Body of pancreas (tissue), 4 donors: ENCODE measurements around the gene OPA3. TPM values are rescaled to one million over a fixed set of nuclear protein-coding genes. Genes with fewer than 3 reads are reported as not detected.

Source experiments
- ATAC-seq: fragments of 150-250 bp; one replicate; pipeline ENCODE4 v1.9.1; 2016
- DNase-seq, 4 donors: peaks; one replicate each; pipeline ENCODE4 v3.0.0-alpha.2; 2019
- H3K27ac ChIP-seq, 4 donors: fragments of 200-600 bp; sonication (generic); 1 replicate in 3 of 4; 2 replicates in 1 of 4; pipeline versions ENCODE4 v1.5.1 to v1.6.1; 2016 to 2019; ENCODE audit warnings: mild to moderate bottlenecking in 1 of 4, mixed read lengths in 1 of 4, moderate library complexity in 1 of 4
- H3K27me3 ChIP-seq, 2 donors: fragments of 200-600 bp; sonication (generic); one replicate each; pipeline ENCODE4 v1.6.0; 2016; ENCODE audit warnings: mild to moderate bottlenecking in 1 of 2
- H3K36me3 ChIP-seq, 2 donors: fragments of 200-600 bp; sonication (generic); replicated peaks in 1 of 2; 2 replicates each; pipeline ENCODE4 v1.5.1; 2016; ENCODE audit warnings: low read depth in 2 of 2; ENCODE audit not compliant: insufficient read depth in 1 of 2
- H3K4me1 ChIP-seq: fragments of 200-600 bp; sonication (generic); one replicate; pipeline ENCODE4 v1.6.0; 2016
- H3K4me3 ChIP-seq, 2 donors: fragments of 200-600 bp; sonication (generic); 1 replicate in 1 of 2; 2 replicates in 1 of 2; pipeline ENCODE4 v1.5.1; 2016 to 2019
- H3K9me3 ChIP-seq, 3 donors: fragments of 200-600 bp; sonication (generic); 1 replicate in 2 of 3; 2 replicates in 1 of 3; pipeline ENCODE4 v1.5.1; 2016
- POLR2A ChIP-seq, 3 donors: fragments of 450-650 bp; IDR thresholded peaks; one replicate each; pipeline ENCODE4 v1.6.1; 2016; ENCODE audit warnings: antibody characterized with exemption in 3 of 3, mild to moderate bottlenecking in 2 of 3
- WGBS, 2 donors: methylation state at CpG; one replicate each; pipeline ENCODE4 v1.1.5; 2017; 5-methylcytosine and 5-hydroxymethylcytosine counted together
- intact Hi-C: fragments of 100-400 bp; cut with DNase I; formaldehyde crosslinking; loops from one replicate; pipeline ENCODE4 v1.15.1; 2023
- total RNA-seq, 2 donors: library from RNA; depleted of rRNA; stranded (reverse); fragments of >200 nt; gene quantifications; one replicate each; pipeline ENCODE4 v1.1.0, GENCODE V29; 2016
- TF ChIP-seq, protein P1 (sequence below), 7 experiments: fragments of 450-650 bp in 4 of 7; fragments of 200-600 bp in 3 of 7; sonication (generic) in 3 of 7; IDR thresholded peaks; one replicate each; pipeline ENCODE4 v1.5.1; 2016 to 2019; ENCODE audit warnings: antibody characterized with exemption in 7 of 7

Gene OPA3
- total RNA-seq, 2 donors from 2014 or later: 4.2 to 22.7 TPM

DNA sequence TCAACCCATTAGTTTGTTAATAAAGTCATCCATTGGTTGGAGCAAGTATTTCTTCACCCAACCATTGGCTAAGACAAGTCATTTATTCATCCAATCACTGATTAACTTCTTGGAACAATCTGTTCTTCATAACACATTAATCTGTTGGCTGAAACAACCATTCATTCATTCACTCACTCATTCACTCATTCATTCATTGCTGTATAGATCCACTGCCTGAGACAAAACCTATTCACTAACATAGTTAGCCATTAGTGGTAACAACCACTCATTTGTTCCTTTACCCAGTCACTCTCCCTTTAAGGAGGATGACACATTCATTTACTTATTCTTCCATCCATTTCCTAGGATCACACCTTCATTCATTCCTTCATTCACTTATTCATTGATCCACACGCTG, 39.4 kb upstream of the OPA3 start:
- no peaks in the 10 kb centered on the region for H3K27me3 ChIP-seq
- WGBS, 2 donors: 87 to 92% methylated on average over 1 of the region's 1 CpG
- intact Hi-C loops: no loop called here
- ATAC-seq (no peak), DNase-seq (no peak)
- no peaks in the 10 kb centered on the region for H3K9me3 ChIP-seq
- no peak for TF ChIP-seq POLR2A (IDR thresholded peaks at IDR 0.05)
- TF ChIP-seq, protein P1, sequence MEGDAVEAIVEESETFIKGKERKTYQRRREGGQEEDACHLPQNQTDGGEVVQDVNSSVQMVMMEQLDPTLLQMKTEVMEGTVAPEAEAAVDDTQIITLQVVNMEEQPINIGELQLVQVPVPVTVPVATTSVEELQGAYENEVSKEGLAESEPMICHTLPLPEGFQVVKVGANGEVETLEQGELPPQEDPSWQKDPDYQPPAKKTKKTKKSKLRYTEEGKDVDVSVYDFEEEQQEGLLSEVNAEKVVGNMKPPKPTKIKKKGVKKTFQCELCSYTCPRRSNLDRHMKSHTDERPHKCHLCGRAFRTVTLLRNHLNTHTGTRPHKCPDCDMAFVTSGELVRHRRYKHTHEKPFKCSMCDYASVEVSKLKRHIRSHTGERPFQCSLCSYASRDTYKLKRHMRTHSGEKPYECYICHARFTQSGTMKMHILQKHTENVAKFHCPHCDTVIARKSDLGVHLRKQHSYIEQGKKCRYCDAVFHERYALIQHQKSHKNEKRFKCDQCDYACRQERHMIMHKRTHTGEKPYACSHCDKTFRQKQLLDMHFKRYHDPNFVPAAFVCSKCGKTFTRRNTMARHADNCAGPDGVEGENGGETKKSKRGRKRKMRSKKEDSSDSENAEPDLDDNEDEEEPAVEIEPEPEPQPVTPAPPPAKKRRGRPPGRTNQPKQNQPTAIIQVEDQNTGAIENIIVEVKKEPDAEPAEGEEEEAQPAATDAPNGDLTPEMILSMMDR (IDR thresholded peaks at IDR 0.05): no peak
- H3K36me3 ChIP-seq: peaks cover 0 to 9% of the 10 kb centered on the region in 2 donors
- H3K4me1 ChIP-seq: no peaks in the 10 kb centered on the region
- no peak overlapping the region for H3K27ac ChIP-seq
- H3K4me3 ChIP-seq: no peak overlapping the region

DNA sequence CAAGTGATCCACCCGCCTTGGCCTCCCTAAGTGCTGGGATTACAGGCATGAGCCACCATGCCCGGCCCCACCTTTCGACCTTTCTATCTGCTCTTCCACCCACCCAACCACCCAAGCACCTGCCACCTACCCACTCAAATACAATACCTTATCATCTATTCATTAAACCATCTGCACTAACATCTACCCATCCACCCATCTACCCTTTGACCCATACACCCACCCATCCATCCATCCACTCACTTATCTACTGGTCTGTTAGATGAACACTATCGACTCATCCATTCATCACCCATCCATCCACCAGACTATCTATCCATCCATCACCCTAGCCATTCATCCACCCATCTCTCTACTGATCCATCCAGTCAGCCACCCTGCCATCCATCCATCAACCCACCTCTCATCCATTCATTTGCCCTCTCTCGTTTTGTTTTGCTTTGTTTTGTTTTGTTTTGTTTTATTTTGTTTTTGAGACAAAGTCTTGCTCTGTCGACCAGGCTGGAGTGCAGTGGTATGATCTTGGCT, 37.4 kb upstream of the OPA3 start:
- no peak overlapping the region for H3K4me3 ChIP-seq
- no peaks in the 10 kb centered on the region for H3K9me3 ChIP-seq
- H3K27me3 ChIP-seq: no peaks in the 10 kb centered on the region
- intact Hi-C loops: no loop called here
- DNase-seq: no peak
- WGBS, 2 donors: 82 to 90% methylated on average over 6 of the region's 6 CpGs
- H3K36me3 ChIP-seq: peaks cover 0 to 4% of the 10 kb centered on the region in 2 donors
- TF ChIP-seq, protein P1 (IDR thresholded peaks at IDR 0.05): no peak
- no peak for TF ChIP-seq POLR2A (IDR thresholded peaks at IDR 0.05)
- H3K27ac ChIP-seq: no peak overlapping the region
- H3K4me1 ChIP-seq: no peaks in the 10 kb centered on the region
- no peak for ATAC-seq

DNA sequence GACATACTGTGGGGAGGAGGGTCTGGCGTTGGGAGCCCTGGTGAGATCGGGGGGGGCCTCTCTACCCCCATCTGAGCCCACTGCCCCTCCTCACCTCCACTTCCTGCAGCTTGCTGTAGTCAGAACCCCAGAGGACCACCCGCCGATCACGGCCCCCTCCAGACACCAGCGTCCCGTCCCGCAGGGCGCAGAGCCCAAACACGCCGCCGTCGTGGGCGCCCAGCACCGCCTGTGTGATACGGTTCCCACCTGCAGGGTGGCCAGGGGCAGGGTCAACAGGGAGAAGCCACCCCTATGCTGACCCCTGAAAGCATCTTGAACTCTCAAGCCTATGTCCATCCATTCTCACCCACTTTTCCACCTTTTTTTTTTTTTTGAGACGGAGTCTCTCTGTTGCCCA, 36.8 kb upstream of the OPA3 start:
- TF ChIP-seq, protein P1 (IDR thresholded peaks at IDR 0.05): no peak
- TF ChIP-seq POLR2A (IDR thresholded peaks at IDR 0.05): no peak
- Histone ChIP-seq H3K4me1 (no peaks in the 10 kb centered on the region), H3K9me3 (no peaks in the 10 kb centered on the region), H3K27ac (no peak overlapping the region), H3K4me3 (no peak overlapping the region), H3K36me3 (peaks cover 0 to 4% of the 10 kb centered on the region in 2 donors), H3K27me3 (no peaks in the 10 kb centered on the region)
- no peak for ATAC-seq
- 93 to 95% methylated on average over 17 of the region's 17 CpGs for WGBS, 2 donors
- intact Hi-C loops: no loop called here
- DNase-seq: no peak

DNA sequence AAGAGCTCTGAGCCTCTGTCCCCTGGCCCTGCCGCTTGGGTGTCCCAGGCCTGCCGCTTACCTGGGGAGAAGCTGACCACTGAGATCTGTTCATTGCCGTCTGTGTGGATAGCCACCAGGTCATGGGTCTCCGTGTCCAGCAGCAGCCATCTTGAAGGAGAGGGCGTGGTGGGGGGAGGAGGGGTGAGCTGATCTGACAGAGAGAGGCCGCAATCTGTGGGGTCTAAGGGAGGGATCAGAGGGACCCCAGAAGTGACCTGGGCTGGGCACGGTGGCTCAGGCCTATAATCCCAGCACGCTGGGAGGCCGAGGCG, 32.1 kb upstream of the OPA3 start:
- peak in 2 of 4 donors; percentile 23 to 33 for DNase-seq
- Histone ChIP-seq H3K36me3 (peaks cover 0 to 10% of the 10 kb centered on the region in 2 donors), H3K27me3 (no peaks in the 10 kb centered on the region), H3K27ac (peak overlapping the region; percentile 57 to 87 (median 81)), H3K4me1 (no peaks in the 10 kb centered on the region), H3K4me3 (peak overlapping the region in 1 of 2 donors; percentile 7), H3K9me3 (no peaks in the 10 kb centered on the region)
- 58 to 84% methylated on average over 5 to 10 of the region's 10 CpGs for WGBS, 2 donors
- intact Hi-C loops: no loop called here
- no peak for TF ChIP-seq POLR2A (IDR thresholded peaks at IDR 0.05)
- TF ChIP-seq, protein P1 (IDR thresholded peaks at IDR 0.05): no peak
- no peak for ATAC-seq
